Left ventricle myocardium inferior (tissue), 1 donor: Measurements from ENCODE around the gene CCT7. TPM values are rescaled to one million over a fixed set of nuclear protein-coding genes. Genes with fewer than 3 reads are reported as not detected.

Source experiments
- DNase-seq: peaks from one replicate; pipeline ENCODE4 v3.0.0-alpha.2; 2020
- H3K27ac ChIP-seq: fragments of 200-600 bp; replicated peaks from 2 replicates; pipeline ENCODE4 v1.8.0; 2021
- H3K27me3 ChIP-seq: fragments of 200-600 bp; 2 replicates; pipeline ENCODE4 v1.8.0; 2021; ENCODE audit warnings: low read depth
- H3K36me3 ChIP-seq: fragments of 200-600 bp; 2 replicates; pipeline ENCODE4 v1.8.0; 2021
- H3K4me1 ChIP-seq: fragments of 200-600 bp; 2 replicates; pipeline ENCODE4 v1.8.0; 2021
- H3K4me3 ChIP-seq: fragments of 200-600 bp; 2 replicates; pipeline ENCODE4 v1.8.0; 2021; ENCODE audit warnings: mild to moderate bottlenecking, moderate library complexity
- H3K9me3 ChIP-seq: fragments of 200-600 bp; replicated peaks from 2 replicates; pipeline ENCODE4 v1.8.0; 2021
- CTCF ChIP-seq: fragments of 200-600 bp; IDR thresholded peaks from 2 replicates; pipeline ENCODE4 v1.8.0; 2021; ENCODE audit warnings: antibody characterized with exemption, mild to moderate bottlenecking, borderline replicate concordance
- intact Hi-C: fragments of 100-400 bp; cut with micrococcal nuclease; formaldehyde crosslinking; loops from one replicate; pipeline ENCODE4 v1.11.0; 2022
- total RNA-seq: library from RNA; stranded (reverse); fragmentation: NEBNext Ultra II Directional; extraction: Animal tissue kit (Norgen Biotek cat#: 25700); gene quantifications from one replicate; pipeline ENCODE4 v1.2.1, GENCODE V29; 2021
- donor health status: DM: no; HTN: yes; CAD: no; lungs with severe emphysema.

CCT7 gene
- total RNA-seq, 1 donor from 2014 or later, result 197 TPM

DNA sequence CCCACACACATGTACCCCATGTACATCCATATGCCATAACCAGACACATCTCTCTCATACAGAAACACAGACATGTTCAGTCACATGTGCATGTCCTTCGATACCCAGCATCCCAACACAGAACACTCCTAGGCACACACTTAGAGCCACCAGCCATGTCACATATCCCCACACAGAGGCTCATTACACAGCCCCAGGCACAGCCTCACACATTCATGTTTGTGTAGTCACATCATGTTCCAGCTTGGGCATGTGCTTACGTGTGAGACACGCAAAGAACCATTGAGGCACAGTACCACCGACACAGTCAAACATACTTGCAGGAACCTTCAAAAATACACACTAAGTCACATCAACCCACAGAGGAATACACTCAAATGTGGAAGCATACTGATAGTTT is 32.9 kb downstream of the CCT7 start:
- H3K4me1 ChIP-seq, result peaks cover 8% of the 10 kb centered on the region
- H3K36me3 ChIP-seq, result no peaks in the 10 kb centered on the region
- intact Hi-C loops, result no loop called here
- no peak overlapping the region for H3K27ac ChIP-seq
- H3K4me3 ChIP-seq, result no peak overlapping the region
- H3K9me3 ChIP-seq, result no peaks in the 10 kb centered on the region
- DNase-seq, result no peak
- H3K27me3 ChIP-seq, result peaks cover 79% of the 10 kb centered on the region
- TF ChIP-seq CTCF, result no peak

DNA sequence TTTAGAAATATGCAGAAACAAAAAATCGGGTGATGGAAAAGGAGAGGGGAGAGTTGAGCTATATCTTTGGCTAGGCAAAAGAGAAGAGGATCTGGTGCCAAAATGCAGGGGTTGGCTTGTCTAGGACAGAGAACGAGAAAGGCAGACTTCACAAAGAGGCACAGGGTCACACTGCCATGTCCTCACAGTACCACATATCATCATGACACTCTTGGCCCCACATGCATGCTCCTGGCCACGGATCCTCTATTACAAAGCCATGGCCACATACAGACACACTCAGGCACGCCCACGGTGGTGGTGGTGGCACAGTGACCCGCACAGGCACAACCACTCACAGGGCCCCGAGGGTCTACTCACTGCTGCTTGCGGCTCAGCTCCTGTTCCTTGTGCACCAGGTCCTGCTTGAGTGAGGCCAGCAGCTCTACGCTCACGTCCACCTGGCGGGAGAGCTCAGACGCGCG is 34.3 kb downstream of the CCT7 start:
- Histone ChIP-seq H3K4me3 (peak overlapping the region; percentile 45), H3K36me3 (no peaks in the 10 kb centered on the region), H3K9me3 (peaks cover 2% of the 10 kb centered on the region), H3K27ac (no peak overlapping the region), H3K27me3 (peaks cover 80% of the 10 kb centered on the region), H3K4me1 (peaks cover 8% of the 10 kb centered on the region)
- intact Hi-C loops, result no loop called here
- no peak for TF ChIP-seq CTCF
- no peak for DNase-seq

DNA sequence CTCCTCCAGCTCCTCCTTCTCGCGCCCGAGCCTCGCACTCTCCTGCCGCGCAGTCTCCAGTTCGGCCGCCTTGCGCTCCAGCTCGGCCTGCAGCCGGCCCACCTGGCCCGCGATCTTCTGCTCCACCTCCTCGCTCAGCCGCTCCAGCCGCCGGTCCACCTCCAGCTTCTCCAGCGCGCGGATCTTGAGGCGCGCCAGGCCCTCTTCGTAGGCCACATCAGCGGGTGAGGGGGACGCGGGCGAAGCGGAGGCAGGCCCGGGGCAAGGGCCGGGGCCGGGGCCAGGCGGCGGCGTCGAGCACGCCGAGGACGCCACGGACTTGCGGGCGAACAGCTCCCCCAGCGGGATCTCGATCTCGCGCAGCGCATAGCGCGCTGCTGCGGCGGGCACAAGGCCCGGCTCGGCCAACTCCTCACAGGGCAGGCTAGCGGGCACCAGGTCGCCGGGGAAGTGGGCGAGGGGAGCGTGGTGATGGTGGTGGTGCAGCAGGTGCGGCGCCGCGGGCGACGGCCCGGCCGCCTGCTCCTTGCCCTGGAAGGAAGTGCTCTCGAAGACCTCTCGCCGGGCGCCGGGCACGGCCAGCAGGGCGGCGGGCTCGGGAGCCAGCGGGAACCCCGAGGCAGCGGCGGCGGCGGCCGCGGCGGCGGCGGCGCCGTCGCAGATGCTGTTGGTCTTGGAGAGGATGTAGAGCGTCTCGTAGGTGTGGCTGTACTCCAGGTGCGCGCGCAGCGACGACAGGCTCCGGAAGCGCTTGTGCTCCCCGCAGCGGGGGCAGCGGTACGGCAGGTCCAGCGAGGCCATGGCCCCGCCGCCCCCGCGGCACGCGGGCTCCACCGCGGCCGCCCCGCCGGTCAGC is 35.0 kb downstream of the CCT7 start:
- DNase-seq, result no peak
- Histone ChIP-seq H3K4me1 (peaks cover 8% of the 10 kb centered on the region), H3K27ac (no peak overlapping the region), H3K9me3 (peaks cover 8% of the 10 kb centered on the region), H3K4me3 (peak overlapping the region; percentile 45), H3K27me3 (peaks cover 76% of the 10 kb centered on the region), H3K36me3 (no peaks in the 10 kb centered on the region)
- intact Hi-C loops, result no loop called here
- peak; percentile 18 for TF ChIP-seq CTCF

GRCh38 chr2:73269686-73270465 is 35.8 kb downstream of the CCT7 start:
- H3K9me3 ChIP-seq, result peaks cover 9% of the 10 kb centered on the region
- peaks cover 8% of the 10 kb centered on the region for H3K4me1 ChIP-seq
- TF ChIP-seq CTCF, result no peak
- peaks cover 72% of the 10 kb centered on the region for H3K27me3 ChIP-seq
- no peak for DNase-seq
- intact Hi-C loops, result no loop called here
- no peaks in the 10 kb centered on the region for H3K36me3 ChIP-seq
- peak overlapping the region; percentile 45 for H3K4me3 ChIP-seq
- H3K27ac ChIP-seq, result no peak overlapping the region

DNA sequence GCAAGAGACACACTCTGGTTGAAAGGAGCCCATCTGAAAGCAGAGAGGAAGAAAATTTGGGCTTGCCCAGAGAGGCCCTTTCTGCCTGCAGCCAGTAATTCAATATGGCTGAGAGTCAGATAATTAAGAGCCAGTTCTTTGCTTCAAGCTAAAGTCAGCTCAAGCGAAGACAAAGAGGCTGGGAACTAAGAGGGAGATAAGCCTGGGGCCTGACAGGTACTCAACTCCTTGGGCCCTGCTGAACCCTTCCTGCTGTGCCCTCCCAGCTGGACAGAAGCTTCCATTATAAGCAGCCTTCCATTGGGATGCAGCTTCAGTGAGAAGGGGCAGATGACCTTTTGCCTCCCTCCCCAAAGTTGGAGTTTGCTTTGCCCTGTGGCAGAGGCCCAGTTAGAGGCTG is 38.2 kb downstream of the CCT7 start:
- Histone ChIP-seq H3K4me3 (no peak overlapping the region), H3K36me3 (no peaks in the 10 kb centered on the region), H3K27ac (no peak overlapping the region), H3K4me1 (peaks cover 8% of the 10 kb centered on the region), H3K27me3 (peaks cover 48% of the 10 kb centered on the region), H3K9me3 (peaks cover 9% of the 10 kb centered on the region)
- no peak for DNase-seq
- TF ChIP-seq CTCF, result no peak
- intact Hi-C loops, result no loop called here
